Astrocyte (in vitro differentiated cells and primary cell): ENCODE data around the gene FOXD1.

Experiments used
- EZH2 ChIP-seq: IDR thresholded peaks from 2 replicates; pipeline ENCODE4 v1.6.1; 2012; ENCODE audit warnings: mild to moderate bottlenecking, low read length, inconsistent platforms; ENCODE audit not compliant: insufficient read depth
- TF ChIP-seq, protein P1 (sequence below): IDR thresholded peaks from 2 replicates; pipeline ENCODE4 v1.5.1; 2011; ENCODE audit warnings: low read depth, mild to moderate bottlenecking, inconsistent platforms, low read length, moderate library complexity; ENCODE audit not compliant: insufficient read depth

DNA sequence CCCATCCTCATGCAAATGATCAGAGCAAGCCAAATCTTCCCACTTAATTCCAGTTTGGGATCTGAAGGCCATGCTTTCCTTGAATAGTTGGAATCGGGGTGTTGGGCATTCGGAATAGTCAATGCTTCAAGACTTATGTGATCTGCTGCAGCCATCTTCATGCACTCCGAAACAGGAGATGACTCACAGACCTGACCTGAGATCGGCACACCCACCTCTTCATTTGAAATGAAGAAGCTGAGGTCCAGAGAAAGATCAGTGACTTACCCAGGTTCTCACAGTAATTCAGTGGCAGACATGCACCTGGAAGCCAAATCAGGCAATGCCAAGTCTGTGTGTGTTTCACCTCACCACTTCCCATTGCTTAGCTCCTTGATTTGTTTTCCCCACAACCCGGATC, 33.0 kb downstream of the FOXD1 start:
- TF ChIP-seq, protein P1, sequence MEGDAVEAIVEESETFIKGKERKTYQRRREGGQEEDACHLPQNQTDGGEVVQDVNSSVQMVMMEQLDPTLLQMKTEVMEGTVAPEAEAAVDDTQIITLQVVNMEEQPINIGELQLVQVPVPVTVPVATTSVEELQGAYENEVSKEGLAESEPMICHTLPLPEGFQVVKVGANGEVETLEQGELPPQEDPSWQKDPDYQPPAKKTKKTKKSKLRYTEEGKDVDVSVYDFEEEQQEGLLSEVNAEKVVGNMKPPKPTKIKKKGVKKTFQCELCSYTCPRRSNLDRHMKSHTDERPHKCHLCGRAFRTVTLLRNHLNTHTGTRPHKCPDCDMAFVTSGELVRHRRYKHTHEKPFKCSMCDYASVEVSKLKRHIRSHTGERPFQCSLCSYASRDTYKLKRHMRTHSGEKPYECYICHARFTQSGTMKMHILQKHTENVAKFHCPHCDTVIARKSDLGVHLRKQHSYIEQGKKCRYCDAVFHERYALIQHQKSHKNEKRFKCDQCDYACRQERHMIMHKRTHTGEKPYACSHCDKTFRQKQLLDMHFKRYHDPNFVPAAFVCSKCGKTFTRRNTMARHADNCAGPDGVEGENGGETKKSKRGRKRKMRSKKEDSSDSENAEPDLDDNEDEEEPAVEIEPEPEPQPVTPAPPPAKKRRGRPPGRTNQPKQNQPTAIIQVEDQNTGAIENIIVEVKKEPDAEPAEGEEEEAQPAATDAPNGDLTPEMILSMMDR: no peak
- no peak for TF ChIP-seq EZH2
